Measurements from ENCODE around the gene CD7. TPM values are rescaled to one million over a fixed set of nuclear protein-coding genes. Genes with fewer than 3 reads are reported as not detected.

Gene CD7
- total RNA-seq, 1 donor from 2014 or later: 0.27 TPM

GRCh38 chr17:82271401-82271800 lies 46.0 kb downstream of the CD7 start:
- Mint-ChIP-seq H3K4me3 (ENCODE audit: unreplicated experiment) (peak overlapping the region; percentile 100), H3K4me1 (ENCODE audit: low read depth, unreplicated experiment) (peaks cover 29% of the 10 kb centered on the region), H3K9me3 (ENCODE audit: unreplicated experiment) (peaks cover 7% of the 10 kb centered on the region), H3K27ac (ENCODE audit: unreplicated experiment) (peak overlapping the region; percentile 99), H3K36me3 (ENCODE audit: unreplicated experiment) (peaks cover 5% of the 10 kb centered on the region), H3K27me3 (ENCODE audit: unreplicated experiment) (peaks cover 5% of the 10 kb centered on the region)
- DNase-seq: no peak
- no peak for TF ChIP-seq CTCF (IDR thresholded peaks at IDR 0.05; ENCODE audit: partially characterized antibody, unreplicated experiment)

GRCh38 chr17:82270651-82271050 lies 46.8 kb downstream of the CD7 start:
- H3K27me3 Mint-ChIP-seq (ENCODE audit: unreplicated experiment): peaks cover 5% of the 10 kb centered on the region
- no peak for TF ChIP-seq CTCF (IDR thresholded peaks at IDR 0.05; ENCODE audit: partially characterized antibody, unreplicated experiment)
- no peak overlapping the region for H3K27ac Mint-ChIP-seq (ENCODE audit: unreplicated experiment)
- peak overlapping the region; percentile 53 for H3K4me3 Mint-ChIP-seq (ENCODE audit: unreplicated experiment)
- H3K9me3 Mint-ChIP-seq (ENCODE audit: unreplicated experiment): peaks cover 6% of the 10 kb centered on the region
- peaks cover 33% of the 10 kb centered on the region for H3K4me1 Mint-ChIP-seq (ENCODE audit: low read depth, unreplicated experiment)
- DNase-seq: no peak
- H3K36me3 Mint-ChIP-seq (ENCODE audit: unreplicated experiment): peaks cover 5% of the 10 kb centered on the region

- Mint-ChIP-seq H3K4me1 (ENCODE audit: low read depth, unreplicated experiment) (peaks cover 33% of the 10 kb centered on the region), H3K36me3 (ENCODE audit: unreplicated experiment) (peaks cover 5% of the 10 kb centered on the region), H3K4me3 (ENCODE audit: unreplicated experiment) (peak overlapping the region; percentile 63), H3K27ac (ENCODE audit: unreplicated experiment) (peak overlapping the region; percentile 43), H3K27me3 (ENCODE audit: unreplicated experiment) (peaks cover 5% of the 10 kb centered on the region), H3K9me3 (ENCODE audit: unreplicated experiment) (peaks cover 6% of the 10 kb centered on the region)
- DNase-seq: no peak
- no peak for TF ChIP-seq CTCF (IDR thresholded peaks at IDR 0.05; ENCODE audit: partially characterized antibody, unreplicated experiment)
Measured at GRCh38 chr17:82269882-82270500, 47.4 kb downstream of the CD7 start.

GRCh38 chr17:82269138-82269881 lies 48.1 kb downstream of the CD7 start:
- Mint-ChIP-seq H3K27ac (ENCODE audit: unreplicated experiment) (peak overlapping the region; percentile 43), H3K4me1 (ENCODE audit: low read depth, unreplicated experiment) (peaks cover 33% of the 10 kb centered on the region), H3K9me3 (ENCODE audit: unreplicated experiment) (peaks cover 6% of the 10 kb centered on the region), H3K27me3 (ENCODE audit: unreplicated experiment) (peaks cover 5% of the 10 kb centered on the region), H3K36me3 (ENCODE audit: unreplicated experiment) (peaks cover 5% of the 10 kb centered on the region), H3K4me3 (ENCODE audit: unreplicated experiment) (peak overlapping the region; percentile 64)
- no peak for DNase-seq
- no peak for TF ChIP-seq CTCF (IDR thresholded peaks at IDR 0.05; ENCODE audit: partially characterized antibody, unreplicated experiment)
